Keratinocyte (primary cell): Measurements from ENCODE around the gene ZNF83. TPM values are rescaled to one million over a fixed set of nuclear protein-coding genes. Genes with fewer than 3 reads are reported as not detected.
"Not testable (repeated sequence)": the region's sequence is repeated elsewhere in the genome, so short reads cannot be mapped to it uniquely, and the experiment has no call there.

Experiments
- DNase-seq: peaks from one replicate; pipeline ENCODE4 v3.0.0-alpha.2; 2011; ENCODE audit warnings: low read depth, missing footprints, low spot score
- FAIRE-seq: peaks from 2 replicates; lab custom pipeline; 2011; peaks lifted over from hg19 to GRCh38; lab: Jason Lieb, UNC
- H2AFZ ChIP-seq: 2 replicates; pipeline ENCODE4 v1.6.0; 2012; ENCODE audit warnings: low read length, control low read depth, inconsistent platforms; ENCODE audit not compliant: control insufficient read depth
- H3K27ac ChIP-seq: 2 replicates; pipeline ENCODE4 v1.5.1; 2011; ENCODE audit warnings: low read length; ENCODE audit not compliant: control insufficient read depth, insufficient read depth
- H3K27me3 ChIP-seq: 3 replicates; pipeline ENCODE4 v1.6.0; 2011; ENCODE audit warnings: low read length; ENCODE audit not compliant: control insufficient read depth, insufficient read depth; ENCODE audit errors: extremely low read depth
- H3K36me3 ChIP-seq, 2 experiments: 2 replicates in 1 of 2; 3 replicates in 1 of 2; pipeline ENCODE4 v1.5.1; 2011; ENCODE audit warnings: low read length in 2 of 2, mild to moderate bottlenecking in 1 of 2; ENCODE audit not compliant: control insufficient read depth in 2 of 2, insufficient read depth in 2 of 2; ENCODE audit errors: extremely low read depth in 1 of 2
- H3K4me1 ChIP-seq: 3 replicates; pipeline ENCODE4 v1.5.1; 2011; ENCODE audit warnings: low read length; ENCODE audit not compliant: control insufficient read depth, insufficient read depth; ENCODE audit errors: extremely low read depth
- H3K4me2 ChIP-seq: 3 replicates; pipeline ENCODE4 v1.6.0; 2011; ENCODE audit warnings: low read depth, low read length; ENCODE audit not compliant: control insufficient read depth, insufficient read depth; ENCODE audit errors: extremely low read depth
- H3K4me3 ChIP-seq, 3 experiments: fragments of 200-600 bp in 1 of 3; sonication (generic) in 1 of 3; 2 replicates in 2 of 3; 3 replicates in 1 of 3; pipeline ENCODE4 v1.5.1; 2011 to 2016; ENCODE audit warnings: low read length in 3 of 3, mild to moderate bottlenecking in 3 of 3, control low read depth in 2 of 3, inconsistent platforms in 1 of 3, low read depth in 1 of 3, mixed read lengths in 1 of 3, mixed run types in 1 of 3, moderate library complexity in 1 of 3; ENCODE audit not compliant: control insufficient read depth in 2 of 3, insufficient read depth in 2 of 3; ENCODE audit errors: extremely low read depth in 1 of 3
- H3K79me2 ChIP-seq: 2 replicates; pipeline ENCODE4 v1.6.0; 2012; ENCODE audit warnings: low read length; ENCODE audit not compliant: control insufficient read depth, insufficient read depth
- H3K9ac ChIP-seq: 3 replicates; pipeline ENCODE4 v1.6.0; 2011; ENCODE audit warnings: low read length; ENCODE audit not compliant: control insufficient read depth, insufficient read depth; ENCODE audit errors: extremely low read depth
- H3K9me1 ChIP-seq: 3 replicates; pipeline ENCODE4 v1.6.0; 2011; ENCODE audit warnings: low read length; ENCODE audit not compliant: control insufficient read depth, insufficient read depth; ENCODE audit errors: extremely low read depth
- H3K9me3 ChIP-seq: 2 replicates; pipeline ENCODE4 v1.5.1; 2012; ENCODE audit warnings: low read depth, low read length; ENCODE audit not compliant: control insufficient read depth
- H4K20me1 ChIP-seq: 3 replicates; pipeline ENCODE4 v1.6.0; 2011; ENCODE audit warnings: low read length; ENCODE audit not compliant: control insufficient read depth, insufficient read depth; ENCODE audit errors: extremely low read depth
- EZH2 ChIP-seq: IDR thresholded peaks from one replicate; pipeline ENCODE4 v1.6.1; 2012; ENCODE audit warnings: inconsistent platforms, mild to moderate bottlenecking, low read length, moderate library complexity
- dilution Hi-C: fragments of 300-500 bp; cut with MboI; formaldehyde crosslinking; loops from one replicate; pipeline ENCODE4 v1.7.0; 2020; ENCODE audit warnings: low sequenced_read_pairs; ENCODE audit not compliant: extremely low pct_ligation_motif_present
- polyA plus RNA-seq, 5 experiments: library from polyadenylated mRNA; depleted of rRNA in 3 of 5; stranded (reverse) in 3 of 5; stranded (forward) in 1 of 5; unstranded in 1 of 5; fragments of >200 nt; gene quantifications; 1 replicate in 1 of 5; 2 replicates in 3 of 5; 3 replicates in 1 of 5; pipeline versions ENCODE4 v1.2.1 to v1.2.3, GENCODE V29; 2011 to 2012; ENCODE audit warnings: missing spikeins in 2 of 5, low read depth in 1 of 5, low replicate concordance in 1 of 5
- TF ChIP-seq, protein P1 (sequence below), 3 experiments: IDR thresholded peaks in 1 of 3; conservative IDR thresholded peaks in 1 of 3; optimal IDR thresholded peaks in 1 of 3; 2 replicates in 2 of 3; 3 replicates in 1 of 3; pipeline versions ENCODE3 to v1.5.1; 2011; ENCODE audit warnings: low read length in 3 of 3, mild to moderate bottlenecking in 3 of 3, moderate library complexity in 2 of 3, control low read depth in 1 of 3, inconsistent platforms in 1 of 3; ENCODE audit not compliant: insufficient read depth in 2 of 3; ENCODE audit errors: extremely low read depth in 1 of 3

Gene ZNF83
- polyA plus RNA-seq, 1 donor (not counting 4 experiments of a cell fraction or from before 2014, with no cell fraction given) = 47.3 TPM

DNA sequence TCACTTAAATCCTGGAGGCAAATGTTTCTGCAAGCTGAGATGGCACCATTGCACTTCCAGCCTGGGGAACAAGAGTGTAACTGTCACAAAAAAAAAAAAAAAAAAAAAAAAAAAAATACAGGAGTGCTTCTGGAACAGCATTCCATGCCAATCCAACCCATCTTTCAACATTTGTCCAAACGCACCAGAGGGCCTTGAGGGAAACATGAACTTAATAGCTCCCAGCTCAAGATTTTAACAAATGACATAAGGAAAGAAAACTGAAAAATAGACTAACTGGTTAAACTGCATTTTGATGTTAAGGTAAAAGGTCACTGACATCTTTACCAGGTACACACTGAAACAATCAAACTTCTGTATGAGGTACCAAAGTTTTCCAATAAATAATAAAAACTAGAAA, 47.7 kb upstream of the ZNF83 start:
- no peaks in the 10 kb centered on the region for H3K9me1 ChIP-seq
- peaks cover 5 to 12% of the 10 kb centered on the region in 2 experiments for H3K36me3 ChIP-seq
- TF ChIP-seq, protein P1, sequence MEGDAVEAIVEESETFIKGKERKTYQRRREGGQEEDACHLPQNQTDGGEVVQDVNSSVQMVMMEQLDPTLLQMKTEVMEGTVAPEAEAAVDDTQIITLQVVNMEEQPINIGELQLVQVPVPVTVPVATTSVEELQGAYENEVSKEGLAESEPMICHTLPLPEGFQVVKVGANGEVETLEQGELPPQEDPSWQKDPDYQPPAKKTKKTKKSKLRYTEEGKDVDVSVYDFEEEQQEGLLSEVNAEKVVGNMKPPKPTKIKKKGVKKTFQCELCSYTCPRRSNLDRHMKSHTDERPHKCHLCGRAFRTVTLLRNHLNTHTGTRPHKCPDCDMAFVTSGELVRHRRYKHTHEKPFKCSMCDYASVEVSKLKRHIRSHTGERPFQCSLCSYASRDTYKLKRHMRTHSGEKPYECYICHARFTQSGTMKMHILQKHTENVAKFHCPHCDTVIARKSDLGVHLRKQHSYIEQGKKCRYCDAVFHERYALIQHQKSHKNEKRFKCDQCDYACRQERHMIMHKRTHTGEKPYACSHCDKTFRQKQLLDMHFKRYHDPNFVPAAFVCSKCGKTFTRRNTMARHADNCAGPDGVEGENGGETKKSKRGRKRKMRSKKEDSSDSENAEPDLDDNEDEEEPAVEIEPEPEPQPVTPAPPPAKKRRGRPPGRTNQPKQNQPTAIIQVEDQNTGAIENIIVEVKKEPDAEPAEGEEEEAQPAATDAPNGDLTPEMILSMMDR (optimal IDR thresholded peaks at IDR 0.05 in 1 of 3, IDR thresholded peaks at IDR 0.05 in 1 of 3, conservative IDR thresholded peaks at IDR 0.05 in 1 of 3; ENCODE audit: extremely low read depth in 1 of 3, insufficient read depth in 2 of 3, low read length in 3 of 3) = no peak
- TF ChIP-seq EZH2 = no peak
- H3K27ac ChIP-seq = no peak overlapping the region
- FAIRE-seq (no peak), DNase-seq (no peak)
- dilution Hi-C loops = no loop called here
- H3K9ac ChIP-seq = no peak overlapping the region
- H3K27me3 ChIP-seq = no peaks in the 10 kb centered on the region
- H3K9me3 ChIP-seq = no peaks in the 10 kb centered on the region
- no peaks in the 10 kb centered on the region for H4K20me1 ChIP-seq
- H3K4me2 ChIP-seq = no peak overlapping the region
- H3K4me3 ChIP-seq = no peak overlapping the region
- H3K4me1 ChIP-seq = peaks cover 5% of the 10 kb centered on the region
- H3K79me2 ChIP-seq = peaks cover 70% of the 10 kb centered on the region
- no peak overlapping the region for H2AFZ ChIP-seq

DNA sequence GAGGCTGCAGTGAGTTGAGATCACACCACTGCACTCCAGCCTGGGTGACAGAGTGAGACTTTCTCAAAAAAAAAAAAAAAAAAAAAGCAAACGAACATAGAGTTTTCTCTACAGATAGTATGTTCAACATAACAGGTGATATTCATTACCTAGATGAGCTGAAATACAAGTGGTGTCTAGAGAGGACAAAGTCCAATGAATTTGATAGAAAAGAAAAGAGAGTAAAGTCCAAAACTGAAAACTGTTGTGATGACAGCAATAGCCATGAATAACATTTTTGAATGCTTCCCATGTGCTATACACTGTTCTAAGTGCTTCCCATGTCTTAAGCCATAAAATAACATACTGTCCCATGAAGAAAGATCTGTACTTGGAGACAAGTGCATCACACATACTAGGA, 43.1 kb upstream of the ZNF83 start:
- peaks cover 62% of the 10 kb centered on the region for H3K79me2 ChIP-seq
- FAIRE-seq, dilution Hi-C loops: not testable (repeated sequence)

DNA sequence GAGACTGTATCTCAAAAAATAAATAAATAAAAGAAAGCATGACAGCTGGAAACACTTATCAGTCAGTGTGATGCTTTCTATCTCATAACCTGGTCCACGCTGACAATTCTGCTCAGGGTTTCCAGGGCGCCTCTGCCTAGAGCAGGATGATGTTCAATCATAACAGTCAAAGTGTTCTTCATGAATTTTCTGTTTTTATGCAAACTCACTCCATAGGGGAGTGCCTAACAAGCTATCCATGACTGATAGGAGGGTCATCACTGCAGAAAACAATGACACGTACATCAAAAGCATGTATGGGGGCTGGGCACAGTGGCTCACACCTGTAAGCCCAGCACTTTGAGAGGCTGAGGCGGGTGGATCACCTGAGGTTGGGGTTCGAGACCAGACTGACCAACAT, 41.4 kb upstream of the ZNF83 start:
- dilution Hi-C loops = no loop called here
- H3K36me3 ChIP-seq = peaks cover 5 to 7% of the 10 kb centered on the region in 2 experiments
- FAIRE-seq = no peak

More for the DNA sequence above, 43.1 kb upstream of the ZNF83 start:
- not testable (repeated sequence) for DNase-seq, H3K9me1 ChIP-seq, H3K27ac ChIP-seq, H4K20me1 ChIP-seq, H3K9me3 ChIP-seq, H3K27me3 ChIP-seq, H3K4me2 ChIP-seq, H3K4me3 ChIP-seq, H2AFZ ChIP-seq, H3K4me1 ChIP-seq, H3K9ac ChIP-seq
- H3K36me3 ChIP-seq = peaks cover 5 to 12% of the 10 kb centered on the region in 2 experiments

More for the DNA sequence above, 41.4 kb upstream of the ZNF83 start:
- DNase-seq = no peak
- Histone ChIP-seq H3K9ac (no peak overlapping the region), H4K20me1 (no peaks in the 10 kb centered on the region), H3K4me1 (no peaks in the 10 kb centered on the region), H3K4me3 (no peak overlapping the region), H3K4me2 (no peak overlapping the region), H3K9me1 (no peaks in the 10 kb centered on the region), H3K79me2 (peaks cover 62% of the 10 kb centered on the region), H3K9me3 (no peaks in the 10 kb centered on the region), H2AFZ (no peak overlapping the region), H3K27me3 (no peaks in the 10 kb centered on the region), H3K27ac (no peak overlapping the region)
- TF ChIP-seq, protein P1 (optimal IDR thresholded peaks at IDR 0.05 in 1 of 3, IDR thresholded peaks at IDR 0.05 in 1 of 3, conservative IDR thresholded peaks at IDR 0.05 in 1 of 3; ENCODE audit: extremely low read depth in 1 of 3, insufficient read depth in 2 of 3, low read length in 3 of 3) = no peak
- no peak for TF ChIP-seq EZH2
